IMR-90 (cell line): ENCODE data around the gene ERCC3. TPM values are rescaled to one million over a fixed set of nuclear protein-coding genes. Genes with fewer than 3 reads are reported as not detected.

ENCODE experiments used
- ATAC-seq: fragments of 200-7000 bp; cut with Tn5 transposase; 2 replicates; pipeline ENCODE4 v1.9.1; 2020; ENCODE audit warnings: low read depth, mild to moderate bottlenecking, moderate library complexity
- BruUV-seq: library from RNA; stranded (reverse); fragments of 400-500 nt; replicated peaks from 2 replicates; lab custom pipeline; 2021; lab: Mats Ljungman, UMichigan
- CTCF ChIA-PET: fragments of 300-600 bp; formaldehyde crosslinking; extraction: SDS; loops from one replicate; lab custom pipeline; 2021; ENCODE audit warnings: antibody characterized with exemption; lab: Yijun Ruan, JAX
- POLR2A ChIA-PET: fragments of 300-600 bp; sonication (Branson Sonifier 250); formaldehyde crosslinking; loops from one replicate; lab custom pipeline; 2022; ENCODE audit warnings: antibody characterized with exemption; ENCODE audit not compliant: unreplicated experiment; lab: Charles Lee
- DNase-seq: peaks from one replicate; pipeline ENCODE4 v3.0.0; 2013
- H2AFZ ChIP-seq: replicated peaks from 2 replicates; pipeline ENCODE3; 2013; ENCODE audit warnings: low read length, mild to moderate bottlenecking; ENCODE audit not compliant: poor library complexity
- H2AK5ac ChIP-seq: 2 replicates; pipeline ENCODE4 v1.6.1; 2013; ENCODE audit warnings: low read depth, low read length, inconsistent platforms
- H2AK9ac ChIP-seq: replicated peaks from 2 replicates; pipeline ENCODE3; 2013; ENCODE audit warnings: mild to moderate bottlenecking, low read depth, low read length, moderate library complexity; ENCODE audit not compliant: poor library complexity
- H2BK120ac ChIP-seq: 2 replicates; pipeline ENCODE4 v1.6.1; 2013; ENCODE audit warnings: low read depth, low read length, inconsistent platforms
- H2BK15ac ChIP-seq: 3 replicates; pipeline ENCODE4 v1.6.1; 2013; ENCODE audit warnings: low read depth, low read length, inconsistent platforms
- H2BK20ac ChIP-seq: 2 replicates; pipeline ENCODE4 v1.6.1; 2013; ENCODE audit warnings: low read depth, mild to moderate bottlenecking, inconsistent platforms, low read length, moderate library complexity
- H2BK5ac ChIP-seq: 2 replicates; pipeline ENCODE4 v1.6.1; 2013; ENCODE audit warnings: mild to moderate bottlenecking, low read depth, low read length, inconsistent platforms; ENCODE audit not compliant: poor library complexity, severe bottlenecking
- H3K14ac ChIP-seq: replicated peaks from 2 replicates; pipeline ENCODE4 v1.6.1; 2013; ENCODE audit warnings: low read depth, low read length, inconsistent platforms
- H3K18ac ChIP-seq: 2 replicates; pipeline ENCODE4 v1.6.1; 2013; ENCODE audit warnings: low read depth, low read length, control low read depth
- H3K23ac ChIP-seq: 2 replicates; pipeline ENCODE4 v1.6.1; 2013; ENCODE audit warnings: low read depth, low read length, inconsistent platforms
- H3K27ac ChIP-seq: 2 replicates; pipeline ENCODE4 v1.5.1; 2013; ENCODE audit warnings: mild to moderate bottlenecking, control low read depth, low read length; ENCODE audit not compliant: insufficient read depth
- H3K27me3 ChIP-seq: 2 replicates; pipeline ENCODE4 v1.6.1; 2013; ENCODE audit warnings: low read length; ENCODE audit not compliant: control insufficient read depth, insufficient read depth
- H3K36me3 ChIP-seq: 2 replicates; pipeline ENCODE4 v1.6.1; 2013; ENCODE audit warnings: low read length, mixed read lengths; ENCODE audit not compliant: control insufficient read depth, insufficient read depth
- H3K4ac ChIP-seq: 2 replicates; pipeline ENCODE4 v1.6.1; 2013; ENCODE audit warnings: low read depth, low read length, inconsistent platforms
- H3K4me1 ChIP-seq: 2 replicates; pipeline ENCODE4 v1.6.1; 2013; ENCODE audit warnings: low read length, mixed read lengths; ENCODE audit not compliant: control insufficient read depth, insufficient read depth
- H3K4me2 ChIP-seq: 2 replicates; pipeline ENCODE4 v1.6.1; 2013; ENCODE audit warnings: low read depth, mild to moderate bottlenecking, control low read depth, low read length, moderate library complexity
- H3K4me3 ChIP-seq: 2 replicates; pipeline ENCODE4 v1.5.1; 2013; ENCODE audit warnings: low read depth, mild to moderate bottlenecking, control low read depth, low read length, moderate library complexity; ENCODE audit not compliant: insufficient read depth
- H3K56ac ChIP-seq: 2 replicates; pipeline ENCODE4 v1.6.1; 2013; ENCODE audit warnings: low read length, inconsistent platforms; ENCODE audit not compliant: insufficient read depth; ENCODE audit errors: extremely low read depth
- H3K79me1 ChIP-seq, 2 experiments: 2 replicates each; pipeline ENCODE4 v1.6.1; 2013; ENCODE audit warnings: low read length in 2 of 2, inconsistent platforms in 1 of 2, low read depth in 1 of 2
- H3K9ac ChIP-seq: 2 replicates; pipeline ENCODE4 v1.6.1; 2013; ENCODE audit warnings: low read depth, low read length, control low read depth
- H3K9me1 ChIP-seq: 2 replicates; pipeline ENCODE4 v1.6.1; 2013; ENCODE audit warnings: low read length, inconsistent platforms; ENCODE audit not compliant: insufficient read depth
- H3K9me3 ChIP-seq: 2 replicates; pipeline ENCODE4 v1.6.1; 2013; ENCODE audit warnings: low read length; ENCODE audit not compliant: control insufficient read depth, insufficient read depth
- H4K20me1 ChIP-seq: 2 replicates; pipeline ENCODE4 v1.6.1; 2013; ENCODE audit warnings: low read length, inconsistent platforms; ENCODE audit not compliant: insufficient read depth
- H4K5ac ChIP-seq: 2 replicates; pipeline ENCODE4 v1.6.1; 2013; ENCODE audit warnings: mild to moderate bottlenecking, low read depth, low read length, control low read depth
- H4K8ac ChIP-seq, 2 experiments: 2 replicates each; pipeline ENCODE4 v1.6.1; 2013; ENCODE audit warnings: low read depth in 2 of 2, low read length in 2 of 2, control low read depth in 1 of 2, inconsistent platforms in 1 of 2
- H4K91ac ChIP-seq: 2 replicates; pipeline ENCODE4 v1.6.1; 2013; ENCODE audit warnings: low read depth, low read length, inconsistent platforms; ENCODE audit not compliant: insufficient read depth
- BHLHE40 ChIP-seq: fragments of 150-350 bp; IDR thresholded peaks from 2 replicates; pipeline ENCODE4 v1.6.1; 2016; ENCODE audit warnings: mild to moderate bottlenecking, low read depth, low read length
- CEBPB ChIP-seq: IDR thresholded peaks from 2 replicates; pipeline ENCODE4 v1.6.1; 2012; ENCODE audit warnings: low read depth, low read length, improper control_type of control experiment
- CHD1 ChIP-seq: IDR thresholded peaks from 2 replicates; pipeline ENCODE4 v1.6.1; 2012; ENCODE audit warnings: low read depth, low read length, improper control_type of control experiment
- ELK1 ChIP-seq: fragments of 150-350 bp; IDR thresholded peaks from 2 replicates; pipeline ENCODE4 v1.6.1; 2016; ENCODE audit warnings: low read depth, mild to moderate bottlenecking, low read length, moderate library complexity, borderline replicate concordance
- FOS ChIP-seq: fragments of 150-350 bp; IDR thresholded peaks from 2 replicates; pipeline ENCODE4 v1.6.1; 2016; ENCODE audit warnings: low read depth, low read length
- MAFK ChIP-seq: IDR thresholded peaks from 2 replicates; pipeline ENCODE4 v1.6.1; 2012; ENCODE audit warnings: low read depth, low read length, improper control_type of control experiment
- MAZ ChIP-seq: IDR thresholded peaks from 2 replicates; pipeline ENCODE4 v1.6.1; 2012; ENCODE audit warnings: low read depth, mild to moderate bottlenecking, low read length, improper control_type of control experiment, moderate library complexity, borderline replicate concordance
- MXI1 ChIP-seq: IDR thresholded peaks from 2 replicates; pipeline ENCODE4 v1.6.1; 2012; ENCODE audit warnings: low read depth, mild to moderate bottlenecking, low read length, moderate library complexity, borderline replicate concordance
- NFE2L2 ChIP-seq: fragments of 150-350 bp; IDR thresholded peaks from 2 replicates; pipeline ENCODE4 v1.6.1; 2016; ENCODE audit warnings: low read depth, mild to moderate bottlenecking, low read length
- POLR2A ChIP-seq: IDR thresholded peaks from 2 replicates; pipeline ENCODE4 v1.6.1; 2012; ENCODE audit warnings: mild to moderate bottlenecking, low read depth, low read length
- RAD21 ChIP-seq: IDR thresholded peaks from 2 replicates; pipeline ENCODE4 v1.6.1; 2012; ENCODE audit warnings: low read length, improper control_type of control experiment
- RCOR1 ChIP-seq: IDR thresholded peaks from 2 replicates; pipeline ENCODE4 v1.6.1; 2012; ENCODE audit warnings: mild to moderate bottlenecking, low read length, improper control_type of control experiment; ENCODE audit not compliant: insufficient replicate concordance
- RFX5 ChIP-seq: IDR thresholded peaks from 2 replicates; pipeline ENCODE4 v1.8.0; 2012; ENCODE audit warnings: low read depth, mild to moderate bottlenecking, low read length, moderate library complexity
- SMC3 ChIP-seq: fragments of 150-350 bp; IDR thresholded peaks from 2 replicates; pipeline ENCODE4 v1.6.1; 2016; ENCODE audit warnings: low read depth, mild to moderate bottlenecking, antibody characterized with exemption, low read length, moderate library complexity
- WGBS, 2 experiments: methylation state at CpG; one replicate each; pipeline versions ENCODE4 v1.1.5 to v1.1.7; 2013; ENCODE audit warnings: missing lambda C conversion rate in 2 of 2; ENCODE audit not compliant: insufficient read length in 1 of 2; ENCODE audit errors: extremely low coverage in 2 of 2; 5-methylcytosine and 5-hydroxymethylcytosine counted together
- dilution Hi-C: fragments of 300-500 bp; cut with HindIII; formaldehyde crosslinking; loops from one replicate; pipeline ENCODE4 v1.14.3; 2018; ENCODE audit warnings: low sequenced_read_pairs; ENCODE audit not compliant: unreplicated experiment
- in situ Hi-C: fragments of 300-500 bp; cut with MboI; formaldehyde crosslinking; loops from 3 replicates; pipeline ENCODE4 v1.14.3; 2019; ENCODE audit warnings: low sequenced_read_pairs, inconsistent platforms, mixed read lengths
- intact Hi-C: fragments of 100-400 bp; cut with micrococcal nuclease; formaldehyde crosslinking; loops from 2 replicates; pipeline ENCODE4 v1.10.0; 2022
- polyA plus RNA-seq, 3 experiments: library from polyadenylated mRNA; depleted of rRNA; stranded (reverse); fragments of >200 nt; gene quantifications; 2 replicates each; pipeline ENCODE4 v1.2.3, GENCODE V29; 2012; ENCODE audit warnings: low replicate concordance in 1 of 3
- total RNA-seq: library from RNA; depleted of rRNA; stranded (reverse); fragments of >200 nt; gene quantifications from 2 replicates; pipeline ENCODE4 v1.2.3, GENCODE V29; 2012
- TF ChIP-seq, protein P1 (sequence below): conservative IDR thresholded peaks from 2 replicates; pipeline ENCODE4 v1.5.1; 2012; ENCODE audit warnings: mild to moderate bottlenecking, low read depth, low read length, improper control_type of control experiment
- TF ChIP-seq, protein P2 (sequence below): fragments of 150-350 bp; IDR thresholded peaks from 2 replicates; pipeline ENCODE4 v1.6.1; 2017; ENCODE audit warnings: mild to moderate bottlenecking, antibody characterized with exemption, low read length, low read depth

Gene ERCC3
- total and polyA plus RNA-seq, 2 of the 4 experiments (the other 2 are of a cell fraction): 43.2 to 52.0 TPM

DNA sequence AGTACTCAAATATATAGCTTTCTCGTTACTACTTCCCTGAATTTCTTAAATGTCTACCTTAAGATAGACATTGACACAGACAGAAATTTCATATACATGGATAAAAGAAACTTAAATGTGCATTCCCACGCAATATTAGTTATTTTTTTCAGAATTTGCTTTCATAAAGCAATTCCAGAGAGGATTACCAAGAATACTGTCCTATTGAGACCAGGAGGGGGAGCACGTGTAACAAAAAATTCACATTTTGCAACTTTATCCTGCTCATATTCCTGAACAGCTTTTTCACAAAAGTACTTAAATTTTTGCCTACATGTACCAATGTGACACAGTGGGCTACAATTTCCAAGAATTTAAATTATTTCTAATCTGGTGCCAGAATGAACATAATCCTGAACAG lies 30.7 kb upstream of the ERCC3 start:
- H3K56ac ChIP-seq: no peak overlapping the region
- intact Hi-C loops: loop anchor here (1.0 to 2.0 kb wide), 3 partner anchors 63 to 324 kb away; partner anchors contain the start of gene MAP3K2
- H3K4ac ChIP-seq: no peak overlapping the region
- no peak overlapping the region for H3K9ac ChIP-seq
- BruUV-seq: no TSS peak
- dilution Hi-C loops: no loop called here
- CTCF ChIA-PET: interaction anchor here (0.7 to 2.2 kb wide), 4 partner anchors 9 to 154 kb away, joined by 3 to 15 read pairs (median 5); no protein-coding TSS in a partner anchor
- H4K8ac ChIP-seq: no peak overlapping the region
- DNase-seq (peak; percentile 68), ATAC-seq (peak; percentile 28; the same call in 1 of the 2 replicates)
- no peak for TF ChIP-seq MXI1
- no peak for TF ChIP-seq MAZ
- no peak for TF ChIP-seq RCOR1
- no peak for TF ChIP-seq CHD1
- TF ChIP-seq FOS: no peak
- TF ChIP-seq RAD21: peak; percentile 71
- no peak for TF ChIP-seq BHLHE40
- no peak for TF ChIP-seq RFX5
- TF ChIP-seq SMC3: peak; percentile 83
- TF ChIP-seq NFE2L2: no peak
- TF ChIP-seq ELK1: no peak
- TF ChIP-seq CEBPB: no peak
- TF ChIP-seq, protein P1, sequence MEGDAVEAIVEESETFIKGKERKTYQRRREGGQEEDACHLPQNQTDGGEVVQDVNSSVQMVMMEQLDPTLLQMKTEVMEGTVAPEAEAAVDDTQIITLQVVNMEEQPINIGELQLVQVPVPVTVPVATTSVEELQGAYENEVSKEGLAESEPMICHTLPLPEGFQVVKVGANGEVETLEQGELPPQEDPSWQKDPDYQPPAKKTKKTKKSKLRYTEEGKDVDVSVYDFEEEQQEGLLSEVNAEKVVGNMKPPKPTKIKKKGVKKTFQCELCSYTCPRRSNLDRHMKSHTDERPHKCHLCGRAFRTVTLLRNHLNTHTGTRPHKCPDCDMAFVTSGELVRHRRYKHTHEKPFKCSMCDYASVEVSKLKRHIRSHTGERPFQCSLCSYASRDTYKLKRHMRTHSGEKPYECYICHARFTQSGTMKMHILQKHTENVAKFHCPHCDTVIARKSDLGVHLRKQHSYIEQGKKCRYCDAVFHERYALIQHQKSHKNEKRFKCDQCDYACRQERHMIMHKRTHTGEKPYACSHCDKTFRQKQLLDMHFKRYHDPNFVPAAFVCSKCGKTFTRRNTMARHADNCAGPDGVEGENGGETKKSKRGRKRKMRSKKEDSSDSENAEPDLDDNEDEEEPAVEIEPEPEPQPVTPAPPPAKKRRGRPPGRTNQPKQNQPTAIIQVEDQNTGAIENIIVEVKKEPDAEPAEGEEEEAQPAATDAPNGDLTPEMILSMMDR: peak; percentile 70
- no peak for TF ChIP-seq POLR2A
- no peak for TF ChIP-seq MAFK
- TF ChIP-seq, protein P2, sequence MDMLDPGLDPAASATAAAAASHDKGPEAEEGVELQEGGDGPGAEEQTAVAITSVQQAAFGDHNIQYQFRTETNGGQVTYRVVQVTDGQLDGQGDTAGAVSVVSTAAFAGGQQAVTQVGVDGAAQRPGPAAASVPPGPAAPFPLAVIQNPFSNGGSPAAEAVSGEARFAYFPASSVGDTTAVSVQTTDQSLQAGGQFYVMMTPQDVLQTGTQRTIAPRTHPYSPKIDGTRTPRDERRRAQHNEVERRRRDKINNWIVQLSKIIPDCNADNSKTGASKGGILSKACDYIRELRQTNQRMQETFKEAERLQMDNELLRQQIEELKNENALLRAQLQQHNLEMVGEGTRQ: no peak
- no peak overlapping the region for H2BK20ac ChIP-seq
- H3K4me2 ChIP-seq: no peak overlapping the region
- peaks cover 5% of the 10 kb centered on the region; the same call in 1 of the 2 replicates for H4K20me1 ChIP-seq
- no peak overlapping the region for H3K23ac ChIP-seq
- no peak overlapping the region for H3K18ac ChIP-seq
- no peaks in the 10 kb centered on the region for H3K9me3 ChIP-seq
- H3K9me1 ChIP-seq: no peaks in the 10 kb centered on the region
- POLR2A ChIA-PET: no interaction called here
- no CpG with 5 or more reads among the region's 3 CpGs for WGBS, 2 experiments
- peaks cover 3% of the 10 kb centered on the region for H3K4me1 ChIP-seq
- no peak overlapping the region for H3K14ac ChIP-seq
- in situ Hi-C loops: loop anchor here (5.0 kb wide), 1 partner anchor 153 kb away; no protein-coding TSS in a partner anchor
- no peak overlapping the region for H4K5ac ChIP-seq
- H3K79me1 ChIP-seq: peaks cover 0 to 6% of the 10 kb centered on the region in 2 experiments; a peak in 2 of 4 replicates
- no peak overlapping the region for H3K27ac ChIP-seq
- no peak overlapping the region for H2BK120ac ChIP-seq
- no peak overlapping the region for H2AFZ ChIP-seq
- H2BK5ac ChIP-seq: no peak overlapping the region
- H3K36me3 ChIP-seq: peaks cover 16% of the 10 kb centered on the region
- no peaks in the 10 kb centered on the region for H3K27me3 ChIP-seq
- H2AK9ac ChIP-seq: no peak overlapping the region
- H4K91ac ChIP-seq: no peak overlapping the region
- H3K4me3 ChIP-seq: no peak overlapping the region
- H2AK5ac ChIP-seq: no peak overlapping the region
- H2BK15ac ChIP-seq: no peak overlapping the region
